OCI-LY7 (cell line): ENCODE results near the gene POLR1A.

ENCODE experiments used
- CTCF ChIP-seq: fragments of 200-600 bp; sonication (generic); conservative IDR thresholded peaks from 2 replicates; pipeline ENCODE4 v1.5.1; 2014; ENCODE audit warnings: mild to moderate bottlenecking, antibody characterized with exemption, low read length, moderate library complexity, mixed read lengths
- EZH2phosphoT487 ChIP-seq: fragments of 200-600 bp; sonication (generic); IDR thresholded peaks from 2 replicates; pipeline ENCODE4 v1.6.1; 2018; ENCODE audit warnings: low read depth, borderline replicate concordance, mild to moderate bottlenecking, mixed run types, antibody characterized with exemption, low read length, moderate library complexity, mixed read lengths

- TF ChIP-seq CTCF (no peak), EZH2phosphoT487 (no peak)
Observed at GRCh38 chr2:86031151-86031550, 74.5 kb downstream of the POLR1A start.
